ENCODE data around the gene ST3GAL3. TPM values are rescaled to one million over a fixed set of nuclear protein-coding genes. Genes with fewer than 3 reads are reported as not detected.

Gene ST3GAL3
- total RNA-seq, 4 donors from 2014 or later, result 32.2 to 57.4 (median 38.3) TPM

- no peak overlapping the region for H3K4me3 ChIP-seq
- no peaks in the 10 kb centered on the region for H3K4me1 ChIP-seq
- H3K27ac ChIP-seq, result no peak overlapping the region
- no peak for TF ChIP-seq POLR2A (IDR thresholded peaks at IDR 0.05)
- TF ChIP-seq CTCF (IDR thresholded peaks at IDR 0.05 in 4 of 5, conservative IDR thresholded peaks at IDR 0.05 in 1 of 5), result no peak
- no peak for ATAC-seq
- in situ Hi-C loops (cut with MboI; ENCODE audit: low sequenced_read_pairs in 4 of 4), result no loop called here
- H3K9me3 ChIP-seq, result no peaks in the 10 kb centered on the region
- intact Hi-C loops (cut with DNase I; ENCODE audit: low total_unique reads), result no loop called here
- no peaks in the 10 kb centered on the region for H3K27me3 ChIP-seq
- no peaks in the 10 kb centered on the region for H3K36me3 ChIP-seq
- DNase-seq, result no peak
Observed at GRCh38 chr1:43806183-43806582, 98.8 kb downstream of the ST3GAL3 start.

- no peaks in the 10 kb centered on the region for H3K36me3 ChIP-seq
- intact Hi-C loops (cut with DNase I; ENCODE audit: low total_unique reads), result no loop called here
- no peaks in the 10 kb centered on the region for H3K9me3 ChIP-seq
- ATAC-seq (no peak), DNase-seq (no peak)
- H3K4me3 ChIP-seq, result no peak overlapping the region
- in situ Hi-C loops (cut with MboI; ENCODE audit: low sequenced_read_pairs in 4 of 4), result no loop called here
- no peak for TF ChIP-seq POLR2A (IDR thresholded peaks at IDR 0.05)
- TF ChIP-seq CTCF (IDR thresholded peaks at IDR 0.05 in 4 of 5, conservative IDR thresholded peaks at IDR 0.05 in 1 of 5), result no peak
- H3K27me3 ChIP-seq, result no peaks in the 10 kb centered on the region
- no peaks in the 10 kb centered on the region for H3K4me1 ChIP-seq
- no peak overlapping the region for H3K27ac ChIP-seq
Observed at GRCh38 chr1:43809097-43809673, 101.8 kb downstream of the ST3GAL3 start.

GRCh38 chr1:43812579-43812978 is 105.2 kb downstream of the ST3GAL3 start:
- Histone ChIP-seq H3K36me3 (peaks cover 0 to 22% of the 10 kb centered on the region in 2 donors), H3K9me3 (no peaks in the 10 kb centered on the region), H3K4me1 (no peaks in the 10 kb centered on the region), H3K27me3 (no peaks in the 10 kb centered on the region), H3K27ac (no peak overlapping the region), H3K4me3 (no peak overlapping the region)
- TF ChIP-seq CTCF (IDR thresholded peaks at IDR 0.05 in 4 of 5, conservative IDR thresholded peaks at IDR 0.05 in 1 of 5) (no peak), POLR2A (IDR thresholded peaks at IDR 0.05) (no peak)
- intact Hi-C loops (cut with DNase I; ENCODE audit: low total_unique reads) (no loop called here), in situ Hi-C loops (cut with MboI; ENCODE audit: low sequenced_read_pairs in 4 of 4) (no loop called here)
- ATAC-seq (no peak), DNase-seq (no peak)

- TF ChIP-seq CTCF (IDR thresholded peaks at IDR 0.05 in 4 of 5, conservative IDR thresholded peaks at IDR 0.05 in 1 of 5), result no peak
- no peak for TF ChIP-seq POLR2A (IDR thresholded peaks at IDR 0.05)
- intact Hi-C loops (cut with DNase I; ENCODE audit: low total_unique reads), result no loop called here
Observed at GRCh38 chr1:43814401-43814800, 107.1 kb downstream of the ST3GAL3 start.

More at GRCh38 chr1:43814401-43814800, 107.1 kb downstream of the ST3GAL3 start:
- Histone ChIP-seq H3K4me1 (no peaks in the 10 kb centered on the region), H3K36me3 (peaks cover 0 to 28% of the 10 kb centered on the region in 2 donors), H3K27me3 (no peaks in the 10 kb centered on the region), H3K9me3 (no peaks in the 10 kb centered on the region), H3K4me3 (no peak overlapping the region), H3K27ac (no peak overlapping the region)
- DNase-seq, result no peak
- ATAC-seq, result no peak
- in situ Hi-C loops (cut with MboI; ENCODE audit: low sequenced_read_pairs in 4 of 4), result no loop called here
